Measurements from ENCODE around the gene DOCK6. TPM values are rescaled to one million over a fixed set of nuclear protein-coding genes. Genes with fewer than 3 reads are reported as not detected.
A peak's percentile ranks its signal among the peaks of the same experiment; 100 is the strongest.

The DOCK6 gene
- total and polyA plus RNA-seq, 2 of the 13 experiments (the other 11 are each of a cell fraction or from before 2014, with no cell fraction given) = 5.4 to 38.1 TPM

DNA sequence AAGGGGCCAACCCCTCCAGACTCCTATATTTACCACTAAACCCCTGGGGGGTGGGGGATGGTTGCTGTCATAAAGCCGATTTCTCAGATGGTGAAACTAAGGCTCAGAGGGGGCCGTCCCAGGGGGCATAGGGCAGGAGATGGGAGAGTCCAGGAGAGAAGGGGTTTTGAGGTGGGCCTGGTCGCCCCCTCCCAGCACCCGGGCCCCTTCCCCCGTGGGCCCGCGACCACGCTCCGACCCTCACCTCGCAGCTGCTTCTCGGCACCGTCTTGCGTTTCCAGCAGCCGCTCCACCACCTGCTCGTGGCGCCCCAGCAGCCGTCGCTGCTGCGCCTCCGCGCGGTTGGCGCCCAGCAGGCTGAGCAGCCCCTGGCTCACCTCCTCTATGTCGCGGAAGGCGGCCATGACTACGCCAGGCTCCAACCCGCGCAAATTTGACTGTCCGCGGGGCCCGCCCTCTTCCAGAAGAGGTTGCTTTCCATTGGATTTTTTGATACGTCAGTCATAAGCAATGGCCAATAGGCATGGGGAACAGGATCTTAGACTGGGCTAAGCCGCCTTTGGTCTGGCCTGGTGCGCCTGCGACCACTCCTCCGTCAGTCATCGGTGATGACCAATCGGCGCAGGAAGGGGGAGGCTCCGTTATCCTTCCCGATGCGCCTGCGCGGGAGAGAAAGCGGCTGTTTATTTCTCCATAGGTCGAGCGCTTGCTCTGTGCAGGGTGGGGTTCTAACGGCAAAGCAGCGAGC, 106.8 kb downstream of the DOCK6 start, which contains the start of gene SPC24 (continued):
- TF ChIP-seq ARNT2 (CRISPR knock-in tag; IDR thresholded peaks at IDR 0.05; ENCODE audit: low read depth) (peak; percentile 92), GABPA (IDR thresholded peaks at IDR 0.05; ENCODE audit: low read depth, low read length) (no peak), GABPA (CRISPR knock-in tag; IDR thresholded peaks at IDR 0.05; ENCODE audit: low read depth) (peak; percentile 30; the same call in 1 of the 2 replicates), SMAD3 (CRISPR knock-in tag; IDR thresholded peaks at IDR 0.05) (no peak; the same call in 1 of the 2 replicates), FOXK1 (CRISPR knock-in tag; IDR thresholded peaks at IDR 0.05; ENCODE audit: borderline replicate concordance, low read depth) (peak; percentile 83; the same call in 1 of the 2 replicates), THAP11 (CRISPR knock-in tag; IDR thresholded peaks at IDR 0.05) (peak; percentile 45; the same call in 1 of the 2 replicates), ZNF556 (CRISPR knock-in tag; IDR thresholded peaks at IDR 0.05; ENCODE audit: borderline replicate concordance) (peak; percentile 61; the same call in 1 of the 2 replicates), SP4 (CRISPR knock-in tag; IDR thresholded peaks at IDR 0.05) (peak; percentile 91), ARHGAP35 (CRISPR knock-in tag; IDR thresholded peaks at IDR 0.05; ENCODE audit: borderline replicate concordance) (no peak), ZNF558 (CRISPR knock-in tag; IDR thresholded peaks at IDR 0.05; ENCODE audit: borderline replicate concordance) (no peak), ZNF367 (CRISPR knock-in tag; IDR thresholded peaks at IDR 0.05; ENCODE audit: borderline replicate concordance) (0 out of 2 replicates have a peak, but pooled peaks have one; percentile 27), CHCHD3 (CRISPR knock-in tag; IDR thresholded peaks at IDR 0.05) (no peak), PHB2 (IDR thresholded peaks at IDR 0.05; ENCODE audit: partially characterized antibody) (no peak), ATF7 (IDR thresholded peaks at IDR 0.05) (no peak), ATF7 (CRISPR knock-in tag; IDR thresholded peaks at IDR 0.05) (no peak), HCFC1 (IDR thresholded peaks at IDR 0.05; ENCODE audit: low read depth, low read length) (no peak), ZBTB38 (CRISPR knock-in tag; IDR thresholded peaks at IDR 0.05) (peak; percentile 44; the same call in 1 of the 2 replicates), RAD21 (CRISPR knock-in tag; IDR thresholded peaks at IDR 0.05) (peak; percentile 33; the same call in 1 of the 2 replicates)
- TF ChIP-seq, protein P1, sequence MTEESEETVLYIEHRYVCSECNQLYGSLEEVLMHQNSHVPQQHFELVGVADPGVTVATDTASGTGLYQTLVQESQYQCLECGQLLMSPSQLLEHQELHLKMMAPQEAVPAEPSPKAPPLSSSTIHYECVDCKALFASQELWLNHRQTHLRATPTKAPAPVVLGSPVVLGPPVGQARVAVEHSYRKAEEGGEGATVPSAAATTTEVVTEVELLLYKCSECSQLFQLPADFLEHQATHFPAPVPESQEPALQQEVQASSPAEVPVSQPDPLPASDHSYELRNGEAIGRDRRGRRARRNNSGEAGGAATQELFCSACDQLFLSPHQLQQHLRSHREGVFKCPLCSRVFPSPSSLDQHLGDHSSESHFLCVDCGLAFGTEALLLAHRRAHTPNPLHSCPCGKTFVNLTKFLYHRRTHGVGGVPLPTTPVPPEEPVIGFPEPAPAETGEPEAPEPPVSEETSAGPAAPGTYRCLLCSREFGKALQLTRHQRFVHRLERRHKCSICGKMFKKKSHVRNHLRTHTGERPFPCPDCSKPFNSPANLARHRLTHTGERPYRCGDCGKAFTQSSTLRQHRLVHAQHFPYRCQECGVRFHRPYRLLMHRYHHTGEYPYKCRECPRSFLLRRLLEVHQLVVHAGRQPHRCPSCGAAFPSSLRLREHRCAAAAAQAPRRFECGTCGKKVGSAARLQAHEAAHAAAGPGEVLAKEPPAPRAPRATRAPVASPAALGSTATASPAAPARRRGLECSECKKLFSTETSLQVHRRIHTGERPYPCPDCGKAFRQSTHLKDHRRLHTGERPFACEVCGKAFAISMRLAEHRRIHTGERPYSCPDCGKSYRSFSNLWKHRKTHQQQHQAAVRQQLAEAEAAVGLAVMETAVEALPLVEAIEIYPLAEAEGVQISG (CRISPR knock-in tag; IDR thresholded peaks at IDR 0.05) = peak; percentile 58; the same call in 1 of the 2 replicates
- TF ChIP-seq, protein P2, sequence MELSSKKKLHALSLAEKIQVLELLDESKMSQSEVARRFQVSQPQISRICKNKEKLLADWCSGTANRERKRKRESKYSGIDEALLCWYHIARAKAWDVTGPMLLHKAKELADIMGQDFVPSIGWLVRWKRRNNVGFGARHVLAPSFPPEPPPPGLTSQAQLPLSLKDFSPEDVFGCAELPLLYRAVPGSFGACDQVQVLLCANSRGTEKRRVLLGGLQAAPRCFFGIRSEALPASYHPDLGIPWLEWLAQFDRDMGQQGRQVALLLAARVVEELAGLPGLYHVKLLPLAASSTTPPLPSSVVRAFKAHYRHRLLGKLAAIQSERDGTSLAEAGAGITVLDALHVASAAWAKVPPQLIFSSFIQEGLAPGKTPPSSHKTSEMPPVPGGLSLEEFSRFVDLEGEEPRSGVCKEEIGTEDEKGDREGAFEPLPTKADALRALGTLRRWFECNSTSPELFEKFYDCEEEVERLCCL (CRISPR knock-in tag; IDR thresholded peaks at IDR 0.05; ENCODE audit: borderline replicate concordance) = no peak
- TF ChIP-seq, protein P3, sequence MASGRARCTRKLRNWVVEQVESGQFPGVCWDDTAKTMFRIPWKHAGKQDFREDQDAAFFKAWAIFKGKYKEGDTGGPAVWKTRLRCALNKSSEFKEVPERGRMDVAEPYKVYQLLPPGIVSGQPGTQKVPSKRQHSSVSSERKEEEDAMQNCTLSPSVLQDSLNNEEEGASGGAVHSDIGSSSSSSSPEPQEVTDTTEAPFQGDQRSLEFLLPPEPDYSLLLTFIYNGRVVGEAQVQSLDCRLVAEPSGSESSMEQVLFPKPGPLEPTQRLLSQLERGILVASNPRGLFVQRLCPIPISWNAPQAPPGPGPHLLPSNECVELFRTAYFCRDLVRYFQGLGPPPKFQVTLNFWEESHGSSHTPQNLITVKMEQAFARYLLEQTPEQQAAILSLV (CRISPR knock-in tag; IDR thresholded peaks at IDR 0.05; ENCODE audit: borderline replicate concordance) = 0 out of 2 replicates have a peak, but pooled peaks have one; percentile 56
- TF ChIP-seq, protein P4, sequence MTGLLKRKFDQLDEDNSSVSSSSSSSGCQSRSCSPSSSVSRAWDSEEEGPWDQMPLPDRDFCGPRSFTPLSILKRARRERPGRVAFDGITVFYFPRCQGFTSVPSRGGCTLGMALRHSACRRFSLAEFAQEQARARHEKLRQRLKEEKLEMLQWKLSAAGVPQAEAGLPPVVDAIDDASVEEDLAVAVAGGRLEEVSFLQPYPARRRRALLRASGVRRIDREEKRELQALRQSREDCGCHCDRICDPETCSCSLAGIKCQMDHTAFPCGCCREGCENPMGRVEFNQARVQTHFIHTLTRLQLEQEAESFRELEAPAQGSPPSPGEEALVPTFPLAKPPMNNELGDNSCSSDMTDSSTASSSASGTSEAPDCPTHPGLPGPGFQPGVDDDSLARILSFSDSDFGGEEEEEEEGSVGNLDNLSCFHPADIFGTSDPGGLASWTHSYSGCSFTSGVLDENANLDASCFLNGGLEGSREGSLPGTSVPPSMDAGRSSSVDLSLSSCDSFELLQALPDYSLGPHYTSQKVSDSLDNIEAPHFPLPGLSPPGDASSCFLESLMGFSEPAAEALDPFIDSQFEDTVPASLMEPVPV (CRISPR knock-in tag; IDR thresholded peaks at IDR 0.05) = no peak
- TF ChIP-seq, protein P5, sequence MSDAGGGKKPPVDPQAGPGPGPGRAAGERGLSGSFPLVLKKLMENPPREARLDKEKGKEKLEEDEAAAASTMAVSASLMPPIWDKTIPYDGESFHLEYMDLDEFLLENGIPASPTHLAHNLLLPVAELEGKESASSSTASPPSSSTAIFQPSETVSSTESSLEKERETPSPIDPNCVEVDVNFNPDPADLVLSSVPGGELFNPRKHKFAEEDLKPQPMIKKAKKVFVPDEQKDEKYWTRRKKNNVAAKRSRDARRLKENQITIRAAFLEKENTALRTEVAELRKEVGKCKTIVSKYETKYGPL (CRISPR knock-in tag; IDR thresholded peaks at IDR 0.05) = no peak

All from HepG2 (cell line).